ENCODE results near the gene AP5Z1. TPM values are rescaled to one million over a fixed set of nuclear protein-coding genes. Genes with fewer than 3 reads are reported as not detected.

The AP5Z1 gene
- total RNA-seq, 2 experiments from 2014 or later = 47.3 to 55.0 TPM

- no peaks in the 10 kb centered on the region for H3K36me3 Mint-ChIP-seq (ENCODE audit: low read depth)
- no peak overlapping the region for H3K27ac Mint-ChIP-seq
- H3K4me1 Mint-ChIP-seq (ENCODE audit: low read depth) = no peaks in the 10 kb centered on the region
- POLR2A ChIA-PET = no interaction called here
- H3K4me3 Mint-ChIP-seq = no peak overlapping the region
- DNase-seq = no peak
- peaks cover 1% of the 10 kb centered on the region for H3K27me3 Mint-ChIP-seq (ENCODE audit: low read depth)
- ATAC-seq = no peak
- CTCF ChIA-PET = no interaction called here
- H3K9me3 Mint-ChIP-seq (ENCODE audit: insufficient read depth) = no peaks in the 10 kb centered on the region
Observed at GRCh38 chr7:4823441-4824119, 48.2 kb downstream of the AP5Z1 start.

- ChIA-PET POLR2A (no interaction called here), CTCF (no interaction called here)
- Mint-ChIP-seq H3K9me3 (ENCODE audit: insufficient read depth) (no peaks in the 10 kb centered on the region), H3K4me1 (ENCODE audit: low read depth) (no peaks in the 10 kb centered on the region), H3K27ac (no peak overlapping the region), H3K36me3 (ENCODE audit: low read depth) (no peaks in the 10 kb centered on the region), H3K27me3 (ENCODE audit: low read depth) (peaks cover 1% of the 10 kb centered on the region), H3K4me3 (no peak overlapping the region)
- ATAC-seq = no peak
- no peak for DNase-seq
Observed at GRCh38 chr7:4824120-4824775, 48.8 kb downstream of the AP5Z1 start.

GRCh38 chr7:4825081-4825480 is 49.7 kb downstream of the AP5Z1 start:
- Mint-ChIP-seq H3K4me3 (no peak overlapping the region), H3K36me3 (ENCODE audit: low read depth) (no peaks in the 10 kb centered on the region), H3K4me1 (ENCODE audit: low read depth) (no peaks in the 10 kb centered on the region), H3K27ac (no peak overlapping the region), H3K27me3 (ENCODE audit: low read depth) (peaks cover 1% of the 10 kb centered on the region), H3K9me3 (ENCODE audit: insufficient read depth) (no peaks in the 10 kb centered on the region)
- DNase-seq (no peak), ATAC-seq (no peak)
- CTCF ChIA-PET = interaction anchor here (1.5 kb wide), 1 partner anchor 235 kb away, joined by 4 read pairs; no protein-coding TSS in a partner anchor
- POLR2A ChIA-PET = no interaction called here

GRCh38 chr7:4828720-4829383 is 53.4 kb downstream of the AP5Z1 start:
- no peak for ATAC-seq
- POLR2A ChIA-PET = no interaction called here
- DNase-seq = no peak
- Mint-ChIP-seq H3K9me3 (ENCODE audit: insufficient read depth) (no peaks in the 10 kb centered on the region), H3K4me3 (no peak overlapping the region), H3K27me3 (ENCODE audit: low read depth) (peaks cover 1% of the 10 kb centered on the region), H3K36me3 (ENCODE audit: low read depth) (no peaks in the 10 kb centered on the region), H3K27ac (no peak overlapping the region), H3K4me1 (ENCODE audit: low read depth) (no peaks in the 10 kb centered on the region)
- CTCF ChIA-PET = interaction anchor here (0.9 to 2.2 kb wide), 3 partner anchors 14 to 257 kb away, joined by 4 to 10 read pairs (median 10); partner anchors contain the start of gene RADIL

GRCh38 chr7:4830176-4830575 is 54.8 kb downstream of the AP5Z1 start:
- ATAC-seq (peak; percentile 91), DNase-seq (peak; percentile 74)
- Mint-ChIP-seq H3K4me3 (no peak overlapping the region), H3K27ac (no peak overlapping the region), H3K27me3 (ENCODE audit: low read depth) (peaks cover 1% of the 10 kb centered on the region), H3K4me1 (ENCODE audit: low read depth) (no peaks in the 10 kb centered on the region), H3K9me3 (ENCODE audit: insufficient read depth) (no peaks in the 10 kb centered on the region), H3K36me3 (ENCODE audit: low read depth) (no peaks in the 10 kb centered on the region)
- ChIA-PET POLR2A (interaction anchor here (0.6 kb wide), 1 partner anchor 129 kb away, joined by 3 read pairs; no protein-coding TSS in a partner anchor), CTCF (interaction anchor here (0.8 to 2.2 kb wide), 6 partner anchors 33 to 259 kb away, joined by 3 to 10 read pairs (median 4); partner anchors contain the start of gene RADIL)

- ChIA-PET POLR2A (interaction anchor here (0.6 kb wide), 1 partner anchor 268 kb away, joined by 3 read pairs; no protein-coding TSS in a partner anchor), CTCF (interaction anchor here (1.5 kb wide), 1 partner anchor 51 kb away, joined by 10 read pairs; the partner anchor contains the start of gene RADIL)
- Mint-ChIP-seq H3K27me3 (ENCODE audit: low read depth) (no peaks in the 10 kb centered on the region), H3K9me3 (ENCODE audit: insufficient read depth) (no peaks in the 10 kb centered on the region), H3K4me1 (ENCODE audit: low read depth) (no peaks in the 10 kb centered on the region), H3K36me3 (ENCODE audit: low read depth) (no peaks in the 10 kb centered on the region), H3K27ac (no peak overlapping the region), H3K4me3 (no peak overlapping the region)
- ATAC-seq (no peak), DNase-seq (no peak)
Observed at GRCh38 chr7:4831723-4832495, 56.5 kb downstream of the AP5Z1 start.

- no peak for ATAC-seq
- POLR2A ChIA-PET = no interaction called here
- no peak overlapping the region for H3K27ac Mint-ChIP-seq
Observed at GRCh38 chr7:4832711-4833110, 57.3 kb downstream of the AP5Z1 start.

GRCh38 chr7:4833176-4833575 is 57.8 kb downstream of the AP5Z1 start:
- no peak overlapping the region for H3K4me3 Mint-ChIP-seq
- H3K27ac Mint-ChIP-seq = no peak overlapping the region
- no peaks in the 10 kb centered on the region for H3K36me3 Mint-ChIP-seq (ENCODE audit: low read depth)
- no peaks in the 10 kb centered on the region for H3K9me3 Mint-ChIP-seq (ENCODE audit: insufficient read depth)
- no peak for ATAC-seq
- H3K4me1 Mint-ChIP-seq (ENCODE audit: low read depth) = no peaks in the 10 kb centered on the region
- no peaks in the 10 kb centered on the region for H3K27me3 Mint-ChIP-seq (ENCODE audit: low read depth)
- ChIA-PET POLR2A (no interaction called here), CTCF (no interaction called here)
- no peak for DNase-seq

More at GRCh38 chr7:4832711-4833110, 57.3 kb downstream of the AP5Z1 start:
- H3K4me1 Mint-ChIP-seq (ENCODE audit: low read depth) = no peaks in the 10 kb centered on the region
- DNase-seq = no peak
- CTCF ChIA-PET = interaction anchor here (1.5 kb wide), 1 partner anchor 51 kb away, joined by 10 read pairs; the partner anchor contains the start of gene RADIL
- H3K4me3 Mint-ChIP-seq = no peak overlapping the region
- no peaks in the 10 kb centered on the region for H3K36me3 Mint-ChIP-seq (ENCODE audit: low read depth)
- H3K27me3 Mint-ChIP-seq (ENCODE audit: low read depth) = no peaks in the 10 kb centered on the region
- no peaks in the 10 kb centered on the region for H3K9me3 Mint-ChIP-seq (ENCODE audit: insufficient read depth)

- ChIA-PET POLR2A (no interaction called here), CTCF (no interaction called here)
- no peaks in the 10 kb centered on the region for H3K27me3 Mint-ChIP-seq (ENCODE audit: low read depth)
- DNase-seq (no peak), ATAC-seq (no peak)
- no peaks in the 10 kb centered on the region for H3K36me3 Mint-ChIP-seq (ENCODE audit: low read depth)
- H3K4me1 Mint-ChIP-seq (ENCODE audit: low read depth) = no peaks in the 10 kb centered on the region
- H3K9me3 Mint-ChIP-seq (ENCODE audit: insufficient read depth) = no peaks in the 10 kb centered on the region
- no peak overlapping the region for H3K4me3 Mint-ChIP-seq
- H3K27ac Mint-ChIP-seq = no peak overlapping the region
Observed at GRCh38 chr7:4833691-4834600, 58.5 kb downstream of the AP5Z1 start.

GRCh38 chr7:4834601-4835397 is 59.4 kb downstream of the AP5Z1 start:
- POLR2A ChIA-PET = no interaction called here
- no peaks in the 10 kb centered on the region for H3K9me3 Mint-ChIP-seq (ENCODE audit: insufficient read depth)
- no peaks in the 10 kb centered on the region for H3K36me3 Mint-ChIP-seq (ENCODE audit: low read depth)
- no peaks in the 10 kb centered on the region for H3K4me1 Mint-ChIP-seq (ENCODE audit: low read depth)
- DNase-seq (no peak), ATAC-seq (no peak)
- H3K4me3 Mint-ChIP-seq = no peak overlapping the region
- CTCF ChIA-PET = no interaction called here
- no peaks in the 10 kb centered on the region for H3K27me3 Mint-ChIP-seq (ENCODE audit: low read depth)
- H3K27ac Mint-ChIP-seq = no peak overlapping the region

Data from activated CD8-positive, alpha-beta T cell treated with anti-CD3 and anti-CD28 coated beads, Interleukin-2, amount 10 ng/mL, durations not matched to agents 7 days and 5 days (primary cell).